GM12878 (cell line): ENCODE results near the gene GRAMD2B. TPM values are rescaled to one million over a fixed set of nuclear protein-coding genes. Genes with fewer than 3 reads are reported as not detected.

Source experiments
- ATAC-seq: fragments of 200-7000 bp; cut with Tn5 transposase; 3 replicates; pipeline ENCODE4 v1.9.1; 2020; ENCODE audit warnings: mild to moderate bottlenecking, moderate library complexity
- BruUV-seq: library from RNA; stranded (reverse); fragments of 400-500 nt; replicated peaks from 2 replicates; lab custom pipeline; 2021; lab: Mats Ljungman, UMichigan
- CTCF ChIA-PET: fragments of 300-600 bp; sonication (Branson Sonifier 250); formaldehyde crosslinking; extraction: SDS; loops from one replicate; lab custom pipeline; 2021; ENCODE audit warnings: inconsistent platforms; lab: Yijun Ruan, JAX
- POLR2A ChIA-PET: fragments of 350-600 bp; formaldehyde crosslinking; extraction: SDS; loops from one replicate; lab custom pipeline; 2021; ENCODE audit warnings: inconsistent platforms; lab: Charles Lee
- RAD21 ChIA-PET: fragments of 300-600 bp; sonication (Branson Sonifier 250); formaldehyde crosslinking; loops from one replicate; lab custom pipeline; 2023; ENCODE audit warnings: antibody characterized with exemption; ENCODE audit not compliant: unreplicated experiment; lab: Charles Lee
- SMC1A ChIA-PET: fragments of 300-600 bp; sonication (Branson Sonifier 250); formaldehyde crosslinking; loops from one replicate; lab custom pipeline; 2023; ENCODE audit not compliant: unreplicated experiment, uncharacterized antibody; lab: Charles Lee
- DNase-seq: peaks from one replicate; pipeline ENCODE4 v3.0.0-alpha.2; 2011; ENCODE audit warnings: low read depth, low spot score
- FAIRE-seq: peaks from 3 replicates; lab custom pipeline; 2011; peaks lifted over from hg19 to GRCh38; lab: Jason Lieb, UNC
- H2AFZ ChIP-seq: 2 replicates; pipeline ENCODE4 v1.6.0; 2011; ENCODE audit warnings: low read depth, low read length, control low read depth; ENCODE audit not compliant: control insufficient read depth
- H3K27ac ChIP-seq: 2 replicates; pipeline ENCODE4 v1.5.1; 2011; ENCODE audit warnings: control low read depth; ENCODE audit not compliant: control insufficient read depth, insufficient read depth
- H3K27me3 ChIP-seq, 2 experiments: replicated peaks in 1 of 2; 2 replicates each; pipeline versions ENCODE4 v1.6.0 to v1.6.1; 2011; ENCODE audit warnings: low read length in 1 of 2; ENCODE audit not compliant: control insufficient read depth in 2 of 2, insufficient read depth in 2 of 2
- H3K36me3 ChIP-seq, 2 experiments: 2 replicates each; pipeline ENCODE4 v1.5.1; 2011; ENCODE audit warnings: low read length in 1 of 2; ENCODE audit not compliant: control insufficient read depth in 2 of 2, insufficient read depth in 2 of 2
- H3K4me1 ChIP-seq: 2 replicates; pipeline ENCODE4 v1.6.1; 2011; ENCODE audit warnings: mild to moderate bottlenecking, low read length, moderate library complexity, mixed read lengths; ENCODE audit not compliant: control insufficient read depth, insufficient read depth
- H3K4me2 ChIP-seq: 2 replicates; pipeline ENCODE4 v1.6.0; 2011; ENCODE audit warnings: control low read depth; ENCODE audit not compliant: control insufficient read depth, insufficient read depth
- H3K4me3 ChIP-seq: fragments of 200-600 bp; sonication (generic); 2 replicates; pipeline ENCODE4 v1.5.1; 2016
- H3K79me2 ChIP-seq: 2 replicates; pipeline ENCODE4 v1.6.0; 2011; ENCODE audit warnings: low read length; ENCODE audit not compliant: control insufficient read depth, insufficient read depth
- H3K9ac ChIP-seq: 2 replicates; pipeline ENCODE4 v1.8.0; 2011; ENCODE audit warnings: low read length, control low read depth, mixed read lengths; ENCODE audit not compliant: control insufficient read depth, insufficient read depth
- H3K9me3 ChIP-seq: replicated peaks from 3 replicates; pipeline ENCODE4 v1.5.1; 2011; ENCODE audit warnings: mild to moderate bottlenecking, low read length; ENCODE audit not compliant: control insufficient read depth, insufficient read depth
- H4K20me1 ChIP-seq: 2 replicates; pipeline ENCODE4 v1.6.0; 2011; ENCODE audit not compliant: control insufficient read depth, insufficient read depth
- BCL11A ChIP-seq: IDR thresholded peaks from 2 replicates; pipeline ENCODE4 v1.6.1; 2011; ENCODE audit warnings: low read depth, low read length
- CHD1 ChIP-seq: IDR thresholded peaks from 2 replicates; pipeline ENCODE4 v1.6.1; 2012; ENCODE audit warnings: low read depth, low read length, improper control_type of control experiment
- E4F1 ChIP-seq: fragments of 450-650 bp; IDR thresholded peaks from 2 replicates; pipeline ENCODE4 v1.6.1; 2018; ENCODE audit warnings: borderline replicate concordance, mild to moderate bottlenecking; ENCODE audit not compliant: partially characterized antibody
- MXI1 ChIP-seq: fragments of 150-350 bp; IDR thresholded peaks from 2 replicates; pipeline ENCODE4 v1.6.1; 2011; ENCODE audit warnings: low read depth, mild to moderate bottlenecking, inconsistent platforms, low read length, improper control_type of control experiment
- NFXL1 ChIP-seq: fragments of 450-650 bp; IDR thresholded peaks from 2 replicates; pipeline ENCODE4 v1.6.1; 2017; ENCODE audit warnings: antibody characterized with exemption, mild to moderate bottlenecking, borderline replicate concordance
- NR2F1 ChIP-seq: fragments of 450-650 bp; conservative IDR thresholded peaks from 2 replicates; pipeline ENCODE4 v1.6.1; 2017; ENCODE audit warnings: mild to moderate bottlenecking
- PKNOX1 ChIP-seq: fragments of 450-650 bp; IDR thresholded peaks from 2 replicates; pipeline ENCODE4 v1.6.1; 2016; ENCODE audit warnings: mild to moderate bottlenecking
- PML ChIP-seq: IDR thresholded peaks from 2 replicates; pipeline ENCODE4 v1.6.1; 2012; ENCODE audit warnings: low read length, inconsistent platforms
- POLR2A ChIP-seq: IDR thresholded peaks from 2 replicates; pipeline ENCODE4 v1.6.1; 2011; ENCODE audit warnings: low read depth, mild to moderate bottlenecking, low read length
- SRF ChIP-seq, 2 experiments: IDR thresholded peaks; 2 replicates each; pipeline ENCODE4 v1.6.1; 2011; ENCODE audit warnings: low read depth in 2 of 2, low read length in 2 of 2, mild to moderate bottlenecking in 1 of 2, moderate library complexity in 1 of 2
- ZBTB11 ChIP-seq: fragments of 450-650 bp; formaldehyde crosslinking; IDR thresholded peaks from 2 replicates; pipeline ENCODE4 v1.5.0; 2022; ENCODE audit warnings: mild to moderate bottlenecking, missing genetic modification characterization
- ZBTB4 ChIP-seq: fragments of 450-650 bp; formaldehyde crosslinking; IDR thresholded peaks from 2 replicates; pipeline ENCODE4 v1.4.0; 2022; ENCODE audit warnings: mild to moderate bottlenecking, moderate library complexity
- ZNF274 ChIP-seq: IDR thresholded peaks from one replicate; pipeline ENCODE4 v1.8.0; 2011; ENCODE audit not compliant: insufficient read length, insufficient read depth
- WGBS: methylation state at CpG from one replicate; pipeline ENCODE4 v1.1.6; 2016; ENCODE audit warnings: low lambda C conversion rate; ENCODE audit not compliant: insufficient replicate concordance, insufficient coverage; ENCODE audit errors: missing lambda C conversion rate; 5-methylcytosine and 5-hydroxymethylcytosine counted together
- in situ Hi-C: fragments of 300-500 bp; cut with MboI; formaldehyde crosslinking; loops from 9 replicates; pipeline ENCODE4 v1.14.3; 2018; ENCODE audit warnings: mixed read lengths
- intact Hi-C: fragments of 100-400 bp; cut with micrococcal nuclease; formaldehyde crosslinking; loops from one replicate; pipeline ENCODE4 v1.14.2; 2022; ENCODE audit not compliant: unreplicated experiment
- polyA plus RNA-seq, 11 experiments: library from polyadenylated mRNA; depleted of rRNA in 4 of 11; unstranded in 6 of 11; stranded (reverse) in 5 of 11; fragments of >200 nt; fragmentation: Nextera tagmentation in 4 of 11; fragmentation: Illumina TruSeq in 1 of 11; extraction: Ambion mirVana in 4 of 11; extraction: Trizol in 1 of 11; gene quantifications; 1 replicate in 1 of 11; 2 replicates in 10 of 11; pipeline versions ENCODE4 v1.2.1 to v1.2.3, GENCODE V29; 2011 to 2016; ENCODE audit warnings: inconsistent platforms in 2 of 11, missing spikeins in 2 of 11, low read depth in 1 of 11
- total RNA-seq, 4 experiments: library from RNA; depleted of rRNA in 3 of 4; stranded (reverse); fragments of >200 nt in 3 of 4; fragmentation: Illumina TruSeq in 1 of 4; extraction: Trizol in 1 of 4; gene quantifications; 2 replicates each; pipeline versions ENCODE4 v1.2.1 to v1.2.3, GENCODE V29; 2013 to 2021

Gene GRAMD2B
- total and polyA plus RNA-seq, 10 of the 15 experiments (the other 5 are each of a cell fraction or from before 2014, with no cell fraction given), result 1.9 to 21.5 (median 8.4) TPM

GRCh38 chr5:126508251-126508961 lies 85.2 kb downstream of the GRAMD2B start:
- ATAC-seq, result no peak
- no peak for DNase-seq
- ChIA-PET SMC1A (no interaction called here), POLR2A (no interaction called here), CTCF (no interaction called here), RAD21 (no interaction called here)
- intact Hi-C loops, result no loop called here
- in situ Hi-C loops, result no loop called here
- Histone ChIP-seq H2AFZ (no peak overlapping the region), H3K4me1 (no peaks in the 10 kb centered on the region), H3K4me3 (no peak overlapping the region), H3K27me3 (no peaks in the 10 kb centered on the region), H3K4me2 (no peak overlapping the region), H3K9ac (no peak overlapping the region), H3K36me3 (no peaks in the 10 kb centered on the region), H3K79me2 (no peaks in the 10 kb centered on the region), H3K9me3 (no peaks in the 10 kb centered on the region), H3K27ac (no peak overlapping the region), H4K20me1 (no peaks in the 10 kb centered on the region)
- no TSS peak for BruUV-seq
- FAIRE-seq, result no peak
- 62% methylated on average over 13 of the region's 13 CpGs for WGBS
- no peak for TF ChIP-seq E4F1
- no peak for TF ChIP-seq NFXL1
- TF ChIP-seq BCL11A, result no peak
- no peak for TF ChIP-seq NR2F1
- TF ChIP-seq CHD1, result no peak
- TF ChIP-seq ZBTB4 (CRISPR knock-in tag), result no peak
- TF ChIP-seq PKNOX1, result no peak
- no peak for TF ChIP-seq PML
- no peak for TF ChIP-seq ZBTB11 (CRISPR knock-in tag)
- TF ChIP-seq POLR2A, result no peak
- TF ChIP-seq ZNF274, result no peak
- no peak for TF ChIP-seq MXI1
- no peak for TF ChIP-seq SRF (IDR thresholded peaks at IDR 0.05; ENCODE audit: low read depth in 2 of 2, low read length in 2 of 2)
